Nephron progenitor cell (in vitro differentiated cells): Measurements from ENCODE around the gene MYO7A.

Source experiments
- DNase-seq: peaks from one replicate; pipeline ENCODE4 v3.0.0; 2021
- H3K27ac Mint-ChIP-seq: 2 replicates; pipeline ENCODE4 v1.8.0; 2021; ENCODE audit warnings: mild to moderate bottlenecking, moderate library complexity, mixed read lengths
- H3K27me3 Mint-ChIP-seq: 2 replicates; pipeline ENCODE4 v1.8.0; 2021; ENCODE audit warnings: mild to moderate bottlenecking, low read depth, mixed read lengths; ENCODE audit not compliant: poor library complexity
- H3K36me3 Mint-ChIP-seq: 2 replicates; pipeline ENCODE4 v1.8.0; 2021; ENCODE audit warnings: low read depth, mixed read lengths
- H3K4me1 Mint-ChIP-seq: 2 replicates; pipeline ENCODE4 v1.8.0; 2021; ENCODE audit warnings: mixed read lengths
- H3K4me3 Mint-ChIP-seq: 2 replicates; pipeline ENCODE4 v1.8.0; 2021; ENCODE audit warnings: mild to moderate bottlenecking, moderate library complexity, mixed read lengths
- H3K9me3 Mint-ChIP-seq: 2 replicates; pipeline ENCODE4 v1.8.0; 2021; ENCODE audit warnings: mild to moderate bottlenecking, moderate library complexity, mixed read lengths
- TF ChIP-seq, protein P1 (sequence below): fragments of 200-600 bp; sonication (generic); IDR thresholded peaks from 2 replicates; pipeline ENCODE4 v1.5.0; 2021; ENCODE audit warnings: antibody characterized with exemption

MYO7A gene

DNA sequence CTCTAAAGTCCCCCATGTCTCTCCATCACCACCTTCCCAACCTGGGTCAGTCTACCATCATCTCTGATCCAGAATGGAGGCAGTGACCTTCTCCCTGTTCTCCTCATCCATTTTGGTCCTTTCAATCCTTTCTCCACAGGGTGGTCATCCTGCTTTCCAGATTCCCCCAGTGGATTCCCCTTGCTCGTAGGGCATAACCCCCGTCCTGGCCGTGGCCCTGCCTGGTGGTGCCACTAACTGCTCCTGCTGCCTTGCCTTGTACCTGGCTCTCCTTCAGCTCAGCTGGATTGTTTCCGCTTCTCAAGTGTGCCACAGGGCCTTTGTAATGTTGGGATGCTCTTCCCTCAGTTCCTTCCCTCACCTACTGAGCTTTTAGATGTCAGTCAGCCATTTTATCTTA lies 81.6 kb downstream of the MYO7A start:
- Mint-ChIP-seq H3K27me3 (peaks cover 11% of the 10 kb centered on the region), H3K36me3 (no peaks in the 10 kb centered on the region), H3K27ac (no peak overlapping the region), H3K4me3 (no peak overlapping the region), H3K4me1 (no peaks in the 10 kb centered on the region), H3K9me3 (no peaks in the 10 kb centered on the region)
- DNase-seq: no peak
- TF ChIP-seq, protein P1, sequence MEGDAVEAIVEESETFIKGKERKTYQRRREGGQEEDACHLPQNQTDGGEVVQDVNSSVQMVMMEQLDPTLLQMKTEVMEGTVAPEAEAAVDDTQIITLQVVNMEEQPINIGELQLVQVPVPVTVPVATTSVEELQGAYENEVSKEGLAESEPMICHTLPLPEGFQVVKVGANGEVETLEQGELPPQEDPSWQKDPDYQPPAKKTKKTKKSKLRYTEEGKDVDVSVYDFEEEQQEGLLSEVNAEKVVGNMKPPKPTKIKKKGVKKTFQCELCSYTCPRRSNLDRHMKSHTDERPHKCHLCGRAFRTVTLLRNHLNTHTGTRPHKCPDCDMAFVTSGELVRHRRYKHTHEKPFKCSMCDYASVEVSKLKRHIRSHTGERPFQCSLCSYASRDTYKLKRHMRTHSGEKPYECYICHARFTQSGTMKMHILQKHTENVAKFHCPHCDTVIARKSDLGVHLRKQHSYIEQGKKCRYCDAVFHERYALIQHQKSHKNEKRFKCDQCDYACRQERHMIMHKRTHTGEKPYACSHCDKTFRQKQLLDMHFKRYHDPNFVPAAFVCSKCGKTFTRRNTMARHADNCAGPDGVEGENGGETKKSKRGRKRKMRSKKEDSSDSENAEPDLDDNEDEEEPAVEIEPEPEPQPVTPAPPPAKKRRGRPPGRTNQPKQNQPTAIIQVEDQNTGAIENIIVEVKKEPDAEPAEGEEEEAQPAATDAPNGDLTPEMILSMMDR: no peak

DNA sequence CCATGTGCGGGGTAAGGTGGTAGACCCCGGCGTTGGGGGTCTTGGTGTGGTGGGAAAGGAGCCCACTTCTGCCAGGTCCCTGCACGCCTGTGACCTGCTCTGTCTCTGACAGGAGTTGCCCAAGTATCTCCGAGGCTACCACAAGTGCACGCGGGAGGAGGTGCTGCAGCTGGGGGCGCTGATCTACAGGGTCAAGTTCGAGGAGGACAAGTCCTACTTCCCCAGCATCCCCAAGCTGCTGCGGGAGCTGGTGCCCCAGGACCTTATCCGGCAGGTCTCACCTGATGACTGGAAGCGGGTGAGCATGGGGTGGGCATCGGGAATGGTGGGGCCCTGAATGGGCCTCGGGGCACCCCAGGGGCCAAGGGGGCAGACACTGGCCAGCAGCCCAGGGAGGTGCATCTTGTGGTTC lies 83.0 kb downstream of the MYO7A start:
- no peak for DNase-seq
- no peak overlapping the region for H3K4me3 Mint-ChIP-seq
- H3K36me3 Mint-ChIP-seq: no peaks in the 10 kb centered on the region
- no peaks in the 10 kb centered on the region for H3K4me1 Mint-ChIP-seq
- no peaks in the 10 kb centered on the region for H3K9me3 Mint-ChIP-seq
- TF ChIP-seq, protein P1: no peak
- H3K27me3 Mint-ChIP-seq: peaks cover 11% of the 10 kb centered on the region
- H3K27ac Mint-ChIP-seq: no peak overlapping the region

DNA sequence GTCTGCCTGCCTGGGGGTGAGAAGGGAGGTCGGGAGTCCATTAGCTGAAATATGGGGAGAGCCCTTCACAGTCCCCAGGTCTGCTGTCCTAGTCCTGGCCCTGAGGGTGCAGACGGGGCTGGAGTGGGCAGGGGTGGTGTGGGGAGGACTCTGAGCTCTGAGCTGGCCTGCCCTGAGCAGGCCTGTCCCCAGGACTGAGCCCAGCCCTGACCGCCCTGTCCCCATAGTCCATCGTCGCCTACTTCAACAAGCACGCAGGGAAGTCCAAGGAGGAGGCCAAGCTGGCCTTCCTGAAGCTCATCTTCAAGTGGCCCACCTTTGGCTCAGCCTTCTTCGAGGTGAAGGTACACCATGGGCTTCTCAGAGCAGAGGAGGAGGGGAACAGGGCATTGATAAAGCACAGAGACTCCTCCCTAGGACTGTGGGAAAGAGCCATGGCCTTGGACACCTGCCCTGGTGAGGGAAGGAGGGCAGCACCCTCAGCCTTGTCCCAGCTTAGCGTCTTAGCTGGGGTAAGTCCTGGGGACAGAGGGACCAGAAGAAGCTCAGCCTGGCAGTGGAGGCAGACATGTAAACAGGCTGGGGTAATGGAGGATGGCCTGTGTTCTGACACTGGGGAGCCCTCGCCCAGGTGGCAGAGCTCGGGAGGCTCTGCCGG lies 83.7 kb downstream of the MYO7A start:
- no peaks in the 10 kb centered on the region for H3K36me3 Mint-ChIP-seq
- no peak overlapping the region for H3K4me3 Mint-ChIP-seq
- no peaks in the 10 kb centered on the region for H3K9me3 Mint-ChIP-seq
- DNase-seq: no peak
- TF ChIP-seq, protein P1: no peak
- H3K27ac Mint-ChIP-seq: no peak overlapping the region
- no peaks in the 10 kb centered on the region for H3K4me1 Mint-ChIP-seq
- H3K27me3 Mint-ChIP-seq: peaks cover 7% of the 10 kb centered on the region

DNA sequence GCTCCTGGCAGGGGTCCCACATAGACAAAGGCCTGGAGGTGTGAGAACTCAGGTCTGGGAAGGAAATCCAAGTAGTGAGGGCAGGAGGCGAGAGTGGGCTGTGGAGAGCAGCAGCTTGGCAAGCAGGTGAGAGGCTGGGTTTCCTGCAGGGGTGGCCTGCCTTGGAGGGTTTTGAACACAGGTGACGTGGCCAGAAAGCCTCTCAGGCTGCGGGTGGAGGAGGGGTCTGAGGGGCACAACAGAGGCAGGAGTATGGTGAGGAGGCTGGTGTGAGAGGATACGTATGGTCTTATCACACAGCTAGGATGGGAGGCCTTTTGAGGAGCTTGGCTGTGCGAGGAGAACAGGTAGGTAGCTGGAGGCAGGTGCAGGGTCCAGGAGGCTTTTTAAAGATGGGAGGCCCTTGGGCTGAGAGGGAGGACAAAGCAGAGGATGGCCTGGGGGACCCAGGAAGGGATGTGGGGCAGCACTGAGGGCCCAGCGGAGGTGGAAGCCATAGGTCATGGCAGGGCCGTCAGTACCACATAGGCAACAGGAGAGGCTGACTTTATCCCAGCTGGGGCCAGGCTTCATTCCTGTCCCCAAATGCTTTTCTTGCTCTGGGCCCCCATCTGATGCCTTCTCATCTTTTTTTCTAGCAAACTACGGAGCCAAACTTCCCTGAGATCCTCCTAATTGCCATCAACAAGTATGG lies 84.4 kb downstream of the MYO7A start:
- no peaks in the 10 kb centered on the region for H3K4me1 Mint-ChIP-seq
- H3K36me3 Mint-ChIP-seq: no peaks in the 10 kb centered on the region
- peak overlapping the region; percentile 41 for H3K27ac Mint-ChIP-seq
- no peaks in the 10 kb centered on the region for H3K9me3 Mint-ChIP-seq
- H3K4me3 Mint-ChIP-seq: no peak overlapping the region
- H3K27me3 Mint-ChIP-seq: peaks cover 4% of the 10 kb centered on the region
- TF ChIP-seq, protein P1: no peak
- DNase-seq: no peak

DNA sequence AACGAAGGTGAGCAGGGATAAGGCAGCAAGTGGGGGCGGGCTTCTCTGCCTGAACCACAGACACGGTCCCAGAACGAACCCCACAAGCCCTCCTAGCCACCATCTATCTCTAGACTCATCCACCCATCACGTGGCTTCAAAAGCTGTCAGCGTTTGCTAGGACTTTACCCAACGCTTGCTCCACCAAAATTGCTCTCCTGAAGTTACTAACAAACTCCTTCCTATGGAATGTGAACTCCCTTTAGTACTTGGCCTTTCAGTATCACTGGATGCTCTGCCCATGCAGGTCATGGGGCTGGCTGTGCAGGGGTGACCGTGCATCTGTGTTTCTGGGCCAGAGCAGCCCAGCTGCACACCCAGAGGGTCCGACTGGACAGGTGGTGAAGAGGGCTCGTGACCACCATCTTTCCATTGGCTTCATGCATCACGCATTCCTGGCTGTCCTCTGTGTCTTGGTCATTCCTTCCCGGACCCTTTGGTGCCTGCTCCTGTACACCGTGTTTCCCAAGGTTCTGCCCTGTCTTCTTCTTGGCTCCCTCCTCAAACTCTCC lies 85.1 kb downstream of the MYO7A start:
- H3K27ac Mint-ChIP-seq: no peak overlapping the region
- DNase-seq: no peak
- H3K9me3 Mint-ChIP-seq: no peaks in the 10 kb centered on the region
- no peaks in the 10 kb centered on the region for H3K4me1 Mint-ChIP-seq
- no peaks in the 10 kb centered on the region for H3K36me3 Mint-ChIP-seq
- H3K4me3 Mint-ChIP-seq: no peak overlapping the region
- TF ChIP-seq, protein P1: no peak
- peaks cover 4% of the 10 kb centered on the region for H3K27me3 Mint-ChIP-seq
